B cell (primary cell): Measurements from ENCODE around the gene CNPY2. TPM values are rescaled to one million over a fixed set of nuclear protein-coding genes. Genes with fewer than 3 reads are reported as not detected.
A peak's percentile ranks its signal among the peaks of the same experiment; 100 is the strongest.
"Not testable (repeated sequence)": the region's sequence is repeated elsewhere in the genome, so short reads cannot be mapped to it uniquely, and the experiment has no call there.

ENCODE experiments used
- ATAC-seq: fragments of 200-7000 bp; cut with Tn5 transposase; one replicate; pipeline ENCODE4 v1.10.0; 2021; ENCODE audit warnings: low read depth, mild to moderate bottlenecking, moderate number of reproducible peaks, moderate library complexity
- CTCF ChIA-PET: fragments of 350-600 bp; sonication (Branson Sonifier 250); formaldehyde crosslinking; loops from one replicate; lab custom pipeline; 2021; ENCODE audit warnings: antibody characterized with exemption, inconsistent platforms; lab: Charles Lee
- POLR2A ChIA-PET: fragments of 350-600 bp; sonication (Branson Sonifier 250); formaldehyde crosslinking; loops from one replicate; lab custom pipeline; 2021; ENCODE audit warnings: antibody characterized with exemption; lab: Charles Lee
- DNase-seq: peaks from one replicate; pipeline ENCODE4 v3.0.0; 2013
- H2AFZ ChIP-seq: 2 replicates; pipeline ENCODE4 v1.6.1; 2012; ENCODE audit warnings: mild to moderate bottlenecking, low read depth, low read length; ENCODE audit not compliant: insufficient read depth, poor library complexity, severe bottlenecking
- H3K27ac ChIP-seq, 2 donors: 1 replicate in 1 of 2; 2 replicates in 1 of 2; pipeline ENCODE4 v1.5.1; 2012 to 2013; ENCODE audit warnings: low read length in 2 of 2, mild to moderate bottlenecking in 2 of 2, moderate library complexity in 1 of 2
- H3K27me3 ChIP-seq, 4 experiments: fragments of 200-600 bp in 1 of 4; sonication (generic) in 1 of 4; replicated peaks in 1 of 4; 1 replicate in 2 of 4; 2 replicates in 2 of 4; pipeline versions ENCODE4 v1.6.1 to v1.7.0; 2013 to 2016; ENCODE audit warnings: low read length in 3 of 4, mild to moderate bottlenecking in 2 of 4, mixed read lengths in 1 of 4, moderate library complexity in 1 of 4; ENCODE audit not compliant: insufficient read depth in 4 of 4, control insufficient read depth in 3 of 4; ENCODE audit errors: control extremely low read depth in 1 of 4
- H3K36me3 ChIP-seq, 2 experiments: replicated peaks in 1 of 2; 1 replicate in 1 of 2; 2 replicates in 1 of 2; pipeline versions ENCODE4 v1.6.1 to v1.7.1; 2013; ENCODE audit warnings: low read length in 1 of 2; ENCODE audit not compliant: insufficient read depth in 2 of 2, control insufficient read depth in 1 of 2; ENCODE audit errors: control extremely low read depth in 1 of 2, extremely low read depth in 1 of 2
- H3K4me1 ChIP-seq, 2 donors: fragments of 200-600 bp in 1 of 2; sonication (generic) in 1 of 2; 1 replicate in 1 of 2; 2 replicates in 1 of 2; pipeline versions ENCODE4 v1.5.1 to v1.6.1; 2013 to 2017; ENCODE audit warnings: low read length in 2 of 2; ENCODE audit not compliant: control insufficient read depth in 2 of 2, insufficient read depth in 2 of 2
- H3K4me2 ChIP-seq: replicated peaks from 2 replicates; pipeline ENCODE3; 2012; ENCODE audit warnings: mild to moderate bottlenecking, low read depth, low read length; ENCODE audit not compliant: poor library complexity, severe bottlenecking
- H3K4me3 ChIP-seq, 5 experiments: fragments of 200-600 bp in 1 of 5; sonication (generic) in 1 of 5; 1 replicate in 3 of 5; 2 replicates in 2 of 5; pipeline versions ENCODE4 v1.5.1 to v1.7.0; 2011 to 2016; ENCODE audit warnings: low read length in 4 of 5, mild to moderate bottlenecking in 4 of 5, low read depth in 2 of 5, control low read depth in 1 of 5, moderate library complexity in 1 of 5; ENCODE audit not compliant: insufficient read depth in 1 of 5; ENCODE audit errors: control extremely low read depth in 1 of 5, extremely low read depth in 1 of 5
- H3K79me2 ChIP-seq: fragments of 200-600 bp; sonication (generic); one replicate; pipeline ENCODE4 v1.6.0; 2016; ENCODE audit warnings: low read length; ENCODE audit not compliant: control insufficient read depth, insufficient read depth
- H3K9ac ChIP-seq: fragments of 200-600 bp; sonication (generic); 2 replicates; pipeline ENCODE4 v1.6.1; 2017; ENCODE audit warnings: mild to moderate bottlenecking, low read length, moderate library complexity
- H3K9me3 ChIP-seq, 3 donors: one replicate each; pipeline versions ENCODE4 v1.6.1 to v1.7.1; 2013; ENCODE audit warnings: low read length in 2 of 3; ENCODE audit not compliant: control insufficient read depth in 2 of 3, insufficient read depth in 1 of 3; ENCODE audit errors: control extremely low read depth in 1 of 3
- H4K20me1 ChIP-seq: 2 replicates; pipeline ENCODE4 v1.6.0; 2012; ENCODE audit warnings: mild to moderate bottlenecking, low read length; ENCODE audit not compliant: insufficient read depth, control insufficient read depth, poor library complexity, severe bottlenecking
- H3K27ac Mint-ChIP-seq: one replicate; pipeline ENCODE4 v1.8.0; 2021; ENCODE audit warnings: mixed read lengths
- H3K27me3 Mint-ChIP-seq: one replicate; pipeline ENCODE4 v1.8.0; 2021; ENCODE audit warnings: mixed read lengths
- H3K4me1 Mint-ChIP-seq: one replicate; pipeline ENCODE4 v1.8.0; 2021; ENCODE audit warnings: mixed read lengths
- H3K4me3 Mint-ChIP-seq: one replicate; pipeline ENCODE4 v1.8.0; 2021; ENCODE audit warnings: mixed read lengths
- H3K9me3 Mint-ChIP-seq: one replicate; pipeline ENCODE4 v1.8.0; 2022; ENCODE audit warnings: mixed read lengths; ENCODE audit not compliant: insufficient read depth
- CTCF ChIP-seq: fragments of 200-600 bp; IDR thresholded peaks from one replicate; pipeline ENCODE4 v1.8.0; 2022; ENCODE audit warnings: antibody characterized with exemption, mild to moderate bottlenecking
- EZH2 ChIP-seq: IDR thresholded peaks from 2 replicates; pipeline ENCODE4 v1.6.1; 2012; ENCODE audit warnings: borderline replicate concordance, low read depth, mild to moderate bottlenecking, moderate library complexity, low read length; ENCODE audit not compliant: insufficient read depth, poor library complexity, severe bottlenecking
- WGBS: methylation state at CpG from one replicate; pipeline ENCODE4 v1.1.5; 2013; ENCODE audit warnings: missing lambda C conversion rate; ENCODE audit not compliant: insufficient coverage; 5-methylcytosine and 5-hydroxymethylcytosine counted together
- intact Hi-C: fragments of 100-400 bp; cut with micrococcal nuclease; formaldehyde crosslinking; loops from one replicate; pipeline ENCODE4 v1.10.0; 2022
- polyA plus RNA-seq: library from polyadenylated mRNA; depleted of rRNA; stranded (reverse); fragments of >200 nt; gene quantifications from 2 replicates; pipeline ENCODE4 v1.2.3, GENCODE V29; 2012
- total RNA-seq, 2 donors: library from RNA; stranded (reverse); fragments of 120-200 nt in 1 of 2; gene quantifications; 1 replicate in 1 of 2; 2 replicates in 1 of 2; pipeline versions ENCODE4 v1.2.3 to v1.2.4, GENCODE V29; 2013 to 2022

Gene CNPY2
- total and polyA plus RNA-seq, 2 donors (not counting 1 experiment from before 2014, with no cell fraction given) = 61.9 to 91.2 TPM

- Histone ChIP-seq H3K36me3 (peaks cover 0 to 6% of the 10 kb centered on the region in 2 experiments), H3K27ac (peak overlapping the region; percentile 12 to 88), H3K9me3 (no peaks in the 10 kb centered on the region), H2AFZ (no peak overlapping the region), H3K9ac (no peak overlapping the region), H3K4me1 (peaks cover 46 to 56% of the 10 kb centered on the region in 2 donors), H3K27me3 (no peaks in the 10 kb centered on the region), H3K4me3 (no peak overlapping the region), H3K79me2 (peaks cover 25% of the 10 kb centered on the region), H3K4me2 (no peak overlapping the region), H4K20me1 (no peaks in the 10 kb centered on the region)
- Mint-ChIP-seq H3K4me1 (peaks cover 61% of the 10 kb centered on the region), H3K27me3 (no peaks in the 10 kb centered on the region), H3K27ac (peak overlapping the region; percentile 83), H3K9me3 (no peaks in the 10 kb centered on the region), H3K4me3 (peak overlapping the region; percentile 47)
- TF ChIP-seq EZH2 (no peak), CTCF (no peak)
- ChIA-PET POLR2A (interaction anchor here (0.9 to 1.8 kb wide), 4 partner anchors 20 to 113 kb away, joined by 3 to 8 read pairs (median 4); partner anchors contain the start of genes CNPY2 and TIMELESS), CTCF (interaction anchor here (1.5 to 7.6 kb wide), 5 partner anchors 20 to 128 kb away, joined by 4 to 45 read pairs (median 23); partner anchors contain the start of genes CNPY2 and STAT2)
- DNase-seq (peak; percentile 51), ATAC-seq (no peak)
- intact Hi-C loops = no loop called here
- WGBS = 60% methylated on average over 4 of the region's 9 CpGs
Measured at GRCh38 chr12:56336361-56337167, 20.8 kb upstream of the CNPY2 start.

DNA sequence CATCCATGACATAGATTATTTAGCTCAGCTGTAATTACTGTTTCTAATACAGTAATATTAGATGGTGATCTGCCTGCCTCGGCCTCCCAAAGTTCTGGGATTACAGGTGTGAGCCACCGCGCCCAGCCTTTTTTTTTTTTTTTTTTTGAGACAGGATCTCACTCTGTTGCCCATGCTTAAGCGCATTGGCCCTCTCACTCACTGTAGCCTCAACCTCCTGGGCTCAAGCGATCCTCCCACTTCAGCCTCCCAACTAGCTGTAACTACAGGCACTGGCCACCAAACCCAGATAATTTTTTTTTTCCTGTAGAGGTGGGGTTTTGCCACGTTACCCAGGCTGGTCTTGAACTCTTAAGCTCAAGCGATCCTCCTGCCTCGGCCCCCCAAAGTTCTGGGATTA lies 19.7 kb upstream of the CNPY2 start:
- peaks cover 28% of the 10 kb centered on the region for H3K79me2 ChIP-seq
- not testable (repeated sequence) for H3K27ac ChIP-seq, ATAC-seq, H3K9ac ChIP-seq, H3K9me3 ChIP-seq, DNase-seq, H3K36me3 ChIP-seq, H3K4me2 ChIP-seq, H3K27ac Mint-ChIP-seq, H3K9me3 Mint-ChIP-seq, H4K20me1 ChIP-seq, H3K27me3 Mint-ChIP-seq, H3K4me3 ChIP-seq, H2AFZ ChIP-seq, H3K4me3 Mint-ChIP-seq, H3K27me3 ChIP-seq
- H3K4me1 ChIP-seq = peaks cover 46 to 56% of the 10 kb centered on the region in 2 donors
- CTCF ChIA-PET = interaction anchor here (0.8 to 7.6 kb wide), 5 partner anchors 19 to 129 kb away, joined by 3 to 45 read pairs (median 18); partner anchors contain the start of genes CNPY2 and STAT2
- POLR2A ChIA-PET = interaction anchor here (0.7 to 1.1 kb wide), 3 partner anchors 20 to 106 kb away, joined by 8 to 12 read pairs (median 8); partner anchors contain the start of gene CNPY2
- WGBS = 93% methylated on average over 2 of the region's 8 CpGs
- H3K4me1 Mint-ChIP-seq = peaks cover 65% of the 10 kb centered on the region
- intact Hi-C loops = loop anchor here (2.0 kb wide), 2 partner anchors 69 to 301 kb away; partner anchors contain the start of gene COQ10A
